Measurements from ENCODE around the gene MYLK.

GRCh38 chr3:123670743-123671142, 213.4 kb downstream of the MYLK start:
- TF ChIP-seq POLR2AphosphoS5 (IDR thresholded peaks at IDR 0.05), result no peak
- TF ChIP-seq, protein P1, sequence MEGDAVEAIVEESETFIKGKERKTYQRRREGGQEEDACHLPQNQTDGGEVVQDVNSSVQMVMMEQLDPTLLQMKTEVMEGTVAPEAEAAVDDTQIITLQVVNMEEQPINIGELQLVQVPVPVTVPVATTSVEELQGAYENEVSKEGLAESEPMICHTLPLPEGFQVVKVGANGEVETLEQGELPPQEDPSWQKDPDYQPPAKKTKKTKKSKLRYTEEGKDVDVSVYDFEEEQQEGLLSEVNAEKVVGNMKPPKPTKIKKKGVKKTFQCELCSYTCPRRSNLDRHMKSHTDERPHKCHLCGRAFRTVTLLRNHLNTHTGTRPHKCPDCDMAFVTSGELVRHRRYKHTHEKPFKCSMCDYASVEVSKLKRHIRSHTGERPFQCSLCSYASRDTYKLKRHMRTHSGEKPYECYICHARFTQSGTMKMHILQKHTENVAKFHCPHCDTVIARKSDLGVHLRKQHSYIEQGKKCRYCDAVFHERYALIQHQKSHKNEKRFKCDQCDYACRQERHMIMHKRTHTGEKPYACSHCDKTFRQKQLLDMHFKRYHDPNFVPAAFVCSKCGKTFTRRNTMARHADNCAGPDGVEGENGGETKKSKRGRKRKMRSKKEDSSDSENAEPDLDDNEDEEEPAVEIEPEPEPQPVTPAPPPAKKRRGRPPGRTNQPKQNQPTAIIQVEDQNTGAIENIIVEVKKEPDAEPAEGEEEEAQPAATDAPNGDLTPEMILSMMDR (IDR thresholded peaks at IDR 0.05), result no peak

All from suprapubic skin (tissue), 3 donors.